Keratinocyte (primary cell): ENCODE results near the gene ACSM3. TPM values are rescaled to one million over a fixed set of nuclear protein-coding genes. Genes with fewer than 3 reads are reported as not detected.

Experiments used
- DNase-seq: peaks from one replicate; pipeline ENCODE4 v3.0.0-alpha.2; 2011; ENCODE audit warnings: low read depth, missing footprints, low spot score
- FAIRE-seq: peaks from 2 replicates; lab custom pipeline; 2011; peaks lifted over from hg19 to GRCh38; lab: Jason Lieb, UNC
- H2AFZ ChIP-seq: 2 replicates; pipeline ENCODE4 v1.6.0; 2012; ENCODE audit warnings: low read length, control low read depth, inconsistent platforms; ENCODE audit not compliant: control insufficient read depth
- H3K27ac ChIP-seq: 2 replicates; pipeline ENCODE4 v1.5.1; 2011; ENCODE audit warnings: low read length; ENCODE audit not compliant: control insufficient read depth, insufficient read depth
- H3K27me3 ChIP-seq: 3 replicates; pipeline ENCODE4 v1.6.0; 2011; ENCODE audit warnings: low read length; ENCODE audit not compliant: control insufficient read depth, insufficient read depth; ENCODE audit errors: extremely low read depth
- H3K36me3 ChIP-seq, 2 experiments: 2 replicates in 1 of 2; 3 replicates in 1 of 2; pipeline ENCODE4 v1.5.1; 2011; ENCODE audit warnings: low read length in 2 of 2, mild to moderate bottlenecking in 1 of 2; ENCODE audit not compliant: control insufficient read depth in 2 of 2, insufficient read depth in 2 of 2; ENCODE audit errors: extremely low read depth in 1 of 2
- H3K4me1 ChIP-seq: 3 replicates; pipeline ENCODE4 v1.5.1; 2011; ENCODE audit warnings: low read length; ENCODE audit not compliant: control insufficient read depth, insufficient read depth; ENCODE audit errors: extremely low read depth
- H3K4me2 ChIP-seq: 3 replicates; pipeline ENCODE4 v1.6.0; 2011; ENCODE audit warnings: low read depth, low read length; ENCODE audit not compliant: control insufficient read depth, insufficient read depth; ENCODE audit errors: extremely low read depth
- H3K4me3 ChIP-seq, 3 experiments: fragments of 200-600 bp in 1 of 3; sonication (generic) in 1 of 3; 2 replicates in 2 of 3; 3 replicates in 1 of 3; pipeline ENCODE4 v1.5.1; 2011 to 2016; ENCODE audit warnings: low read length in 3 of 3, mild to moderate bottlenecking in 3 of 3, control low read depth in 2 of 3, inconsistent platforms in 1 of 3, low read depth in 1 of 3, mixed read lengths in 1 of 3, mixed run types in 1 of 3, moderate library complexity in 1 of 3; ENCODE audit not compliant: control insufficient read depth in 2 of 3, insufficient read depth in 2 of 3; ENCODE audit errors: extremely low read depth in 1 of 3
- H3K79me2 ChIP-seq: 2 replicates; pipeline ENCODE4 v1.6.0; 2012; ENCODE audit warnings: low read length; ENCODE audit not compliant: control insufficient read depth, insufficient read depth
- H3K9ac ChIP-seq: 3 replicates; pipeline ENCODE4 v1.6.0; 2011; ENCODE audit warnings: low read length; ENCODE audit not compliant: control insufficient read depth, insufficient read depth; ENCODE audit errors: extremely low read depth
- H3K9me1 ChIP-seq: 3 replicates; pipeline ENCODE4 v1.6.0; 2011; ENCODE audit warnings: low read length; ENCODE audit not compliant: control insufficient read depth, insufficient read depth; ENCODE audit errors: extremely low read depth
- H3K9me3 ChIP-seq: 2 replicates; pipeline ENCODE4 v1.5.1; 2012; ENCODE audit warnings: low read depth, low read length; ENCODE audit not compliant: control insufficient read depth
- H4K20me1 ChIP-seq: 3 replicates; pipeline ENCODE4 v1.6.0; 2011; ENCODE audit warnings: low read length; ENCODE audit not compliant: control insufficient read depth, insufficient read depth; ENCODE audit errors: extremely low read depth
- EZH2 ChIP-seq: IDR thresholded peaks from one replicate; pipeline ENCODE4 v1.6.1; 2012; ENCODE audit warnings: inconsistent platforms, mild to moderate bottlenecking, low read length, moderate library complexity
- dilution Hi-C: fragments of 300-500 bp; cut with MboI; formaldehyde crosslinking; loops from one replicate; pipeline ENCODE4 v1.7.0; 2020; ENCODE audit warnings: low sequenced_read_pairs; ENCODE audit not compliant: extremely low pct_ligation_motif_present
- polyA plus RNA-seq, 5 experiments: library from polyadenylated mRNA; depleted of rRNA in 3 of 5; stranded (reverse) in 3 of 5; stranded (forward) in 1 of 5; unstranded in 1 of 5; fragments of >200 nt; gene quantifications; 1 replicate in 1 of 5; 2 replicates in 3 of 5; 3 replicates in 1 of 5; pipeline versions ENCODE4 v1.2.1 to v1.2.3, GENCODE V29; 2011 to 2012; ENCODE audit warnings: missing spikeins in 2 of 5, low read depth in 1 of 5, low replicate concordance in 1 of 5
- TF ChIP-seq, protein P1 (sequence below), 3 experiments: IDR thresholded peaks in 1 of 3; conservative IDR thresholded peaks in 1 of 3; optimal IDR thresholded peaks in 1 of 3; 2 replicates in 2 of 3; 3 replicates in 1 of 3; pipeline versions ENCODE3 to v1.5.1; 2011; ENCODE audit warnings: low read length in 3 of 3, mild to moderate bottlenecking in 3 of 3, moderate library complexity in 2 of 3, control low read depth in 1 of 3, inconsistent platforms in 1 of 3; ENCODE audit not compliant: insufficient read depth in 2 of 3; ENCODE audit errors: extremely low read depth in 1 of 3

The ACSM3 gene
- polyA plus RNA-seq, 1 donor (not counting 4 experiments of a cell fraction or from before 2014, with no cell fraction given): 0.38 TPM

DNA sequence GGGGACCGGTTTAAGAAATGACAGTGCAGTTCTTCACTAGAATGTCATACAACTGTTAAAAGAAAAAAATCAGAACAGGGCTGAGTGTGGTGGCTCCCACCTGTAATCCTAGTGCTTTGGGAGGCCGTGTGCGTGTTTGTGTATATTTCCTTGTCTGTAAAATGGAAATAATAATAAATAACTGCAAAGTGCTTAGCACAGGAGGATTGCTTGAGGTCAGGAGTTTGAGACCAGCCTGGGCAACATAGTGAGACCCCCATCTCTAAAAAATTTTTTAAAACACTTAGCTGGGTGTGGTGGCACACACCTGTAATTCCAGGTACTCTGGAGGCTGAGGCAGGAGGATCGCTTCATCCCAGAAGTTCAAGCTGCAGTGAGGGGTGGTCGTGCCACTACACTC, 2.5 kb downstream of the ACSM3 start:
- no peaks in the 10 kb centered on the region for H3K9me1 ChIP-seq
- FAIRE-seq (no peak), DNase-seq (no peak)
- H3K4me1 ChIP-seq: peaks cover 5% of the 10 kb centered on the region
- no peaks in the 10 kb centered on the region for H3K79me2 ChIP-seq
- H3K4me2 ChIP-seq: no peak overlapping the region
- dilution Hi-C loops: no loop called here
- no peaks in the 10 kb centered on the region for H3K36me3 ChIP-seq
- no peaks in the 10 kb centered on the region for H4K20me1 ChIP-seq
- H3K4me3 ChIP-seq: no peak overlapping the region
- no peak for TF ChIP-seq EZH2
- TF ChIP-seq, protein P1, sequence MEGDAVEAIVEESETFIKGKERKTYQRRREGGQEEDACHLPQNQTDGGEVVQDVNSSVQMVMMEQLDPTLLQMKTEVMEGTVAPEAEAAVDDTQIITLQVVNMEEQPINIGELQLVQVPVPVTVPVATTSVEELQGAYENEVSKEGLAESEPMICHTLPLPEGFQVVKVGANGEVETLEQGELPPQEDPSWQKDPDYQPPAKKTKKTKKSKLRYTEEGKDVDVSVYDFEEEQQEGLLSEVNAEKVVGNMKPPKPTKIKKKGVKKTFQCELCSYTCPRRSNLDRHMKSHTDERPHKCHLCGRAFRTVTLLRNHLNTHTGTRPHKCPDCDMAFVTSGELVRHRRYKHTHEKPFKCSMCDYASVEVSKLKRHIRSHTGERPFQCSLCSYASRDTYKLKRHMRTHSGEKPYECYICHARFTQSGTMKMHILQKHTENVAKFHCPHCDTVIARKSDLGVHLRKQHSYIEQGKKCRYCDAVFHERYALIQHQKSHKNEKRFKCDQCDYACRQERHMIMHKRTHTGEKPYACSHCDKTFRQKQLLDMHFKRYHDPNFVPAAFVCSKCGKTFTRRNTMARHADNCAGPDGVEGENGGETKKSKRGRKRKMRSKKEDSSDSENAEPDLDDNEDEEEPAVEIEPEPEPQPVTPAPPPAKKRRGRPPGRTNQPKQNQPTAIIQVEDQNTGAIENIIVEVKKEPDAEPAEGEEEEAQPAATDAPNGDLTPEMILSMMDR (optimal IDR thresholded peaks at IDR 0.05 in 1 of 3, IDR thresholded peaks at IDR 0.05 in 1 of 3, conservative IDR thresholded peaks at IDR 0.05 in 1 of 3; ENCODE audit: extremely low read depth in 1 of 3, insufficient read depth in 2 of 3, low read length in 3 of 3): no peak
- H3K9me3 ChIP-seq: no peaks in the 10 kb centered on the region
- no peak overlapping the region for H3K9ac ChIP-seq
- no peaks in the 10 kb centered on the region for H3K27me3 ChIP-seq
- no peak overlapping the region for H2AFZ ChIP-seq
- H3K27ac ChIP-seq: no peak overlapping the region

DNA sequence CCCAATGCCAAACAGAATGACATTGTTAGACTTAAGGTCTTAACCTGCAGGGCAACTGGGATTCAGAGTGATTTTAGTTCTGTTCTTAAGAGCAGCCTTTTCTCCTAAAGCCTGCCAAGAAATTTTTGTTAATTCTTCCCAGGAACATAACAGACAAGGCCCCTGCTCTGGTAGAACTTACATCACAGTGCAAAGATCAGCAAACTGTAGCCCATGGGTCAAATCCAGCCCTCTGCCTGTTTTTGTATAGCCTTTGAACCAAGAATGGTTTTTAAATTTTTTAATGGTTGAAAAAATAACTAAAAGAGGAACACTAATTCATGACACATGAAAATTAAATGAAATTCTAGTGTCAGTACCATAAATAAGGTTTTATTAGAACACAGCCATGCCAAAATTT, 3.8 kb downstream of the ACSM3 start:
- peaks cover 5% of the 10 kb centered on the region for H3K4me1 ChIP-seq
- H3K36me3 ChIP-seq: no peaks in the 10 kb centered on the region
- FAIRE-seq: no peak
- no peak overlapping the region for H2AFZ ChIP-seq
- no peak overlapping the region for H3K9ac ChIP-seq
- no peaks in the 10 kb centered on the region for H4K20me1 ChIP-seq
- DNase-seq: no peak
- H3K27ac ChIP-seq: no peak overlapping the region
- H3K4me3 ChIP-seq: no peak overlapping the region
- no peak overlapping the region for H3K4me2 ChIP-seq
- no peaks in the 10 kb centered on the region for H3K9me3 ChIP-seq
- no peaks in the 10 kb centered on the region for H3K79me2 ChIP-seq
- TF ChIP-seq, protein P1 (optimal IDR thresholded peaks at IDR 0.05 in 1 of 3, IDR thresholded peaks at IDR 0.05 in 1 of 3, conservative IDR thresholded peaks at IDR 0.05 in 1 of 3; ENCODE audit: extremely low read depth in 1 of 3, insufficient read depth in 2 of 3, low read length in 3 of 3): no peak
- no peak for TF ChIP-seq EZH2
- dilution Hi-C loops: no loop called here
- H3K27me3 ChIP-seq: no peaks in the 10 kb centered on the region
- no peaks in the 10 kb centered on the region for H3K9me1 ChIP-seq
